ENCODE results near the gene TGFBR3. TPM values are rescaled to one million over a fixed set of nuclear protein-coding genes. Genes with fewer than 3 reads are reported as not detected.

Gene TGFBR3
- total and polyA plus RNA-seq, 2 experiments from 2014 or later, result 16.2 to 26.5 TPM

- Histone ChIP-seq H3F3A (ENCODE audit: insufficient read depth) (peaks cover 51% of the 10 kb centered on the region), H3K27ac (peak overlapping the region; percentile 100), H3K9ac (peak overlapping the region; percentile 91), H3K4me2 (ENCODE audit: unreplicated experiment) (peak overlapping the region; percentile 78), H3K4me3 (peak overlapping the region; percentile 15), H3K79me2 (ENCODE audit: insufficient read depth) (no peaks in the 10 kb centered on the region), H3K9me2 (ENCODE audit: insufficient read depth) (no peaks in the 10 kb centered on the region), H3K36me3 (ENCODE audit: low read depth) (peaks cover 4% of the 10 kb centered on the region; the same call in 1 of the 2 replicates), H3K9me3 (ENCODE audit: low read depth) (no peaks in the 10 kb centered on the region), H3K27me3 (replicated peaks; ENCODE audit: insufficient read depth) (no peaks in the 10 kb centered on the region), H2AFZ (peak overlapping the region; percentile 28; the same call in 1 of the 2 replicates), H4K20me1 (ENCODE audit: insufficient read depth) (no peaks in the 10 kb centered on the region), H3K4me1 (ENCODE audit: insufficient read depth) (peaks cover 56% of the 10 kb centered on the region)
- peak; percentile 57 for DNase-seq
- no peak for TF ChIP-seq EZH2phosphoT487 (IDR thresholded peaks at IDR 0.05; ENCODE audit: insufficient read depth, low read depth)
- TF ChIP-seq EZH2 (IDR thresholded peaks at IDR 0.05; ENCODE audit: insufficient read depth, poor library complexity, severe bottlenecking), result no peak
- in situ Hi-C loops (cut with MboI), result no loop called here
- 40 to 48% methylated on average over 4 of the region's 4 CpGs for WGBS, 2 experiments (ENCODE audit: low coverage in 1 of 2, low lambda C conversion rate in 2 of 2, missing lambda C conversion rate in 2 of 2)
Observed at GRCh38 chr1:91701472-91701869, 184.5 kb downstream of the TGFBR3 start.

GRCh38 chr1:91700771-91701471 is 185.0 kb downstream of the TGFBR3 start:
- Histone ChIP-seq H3K27me3 (replicated peaks; ENCODE audit: insufficient read depth) (no peaks in the 10 kb centered on the region), H3K27ac (peak overlapping the region; percentile 100), H3K79me2 (ENCODE audit: insufficient read depth) (no peaks in the 10 kb centered on the region), H3F3A (ENCODE audit: insufficient read depth) (peaks cover 52% of the 10 kb centered on the region), H3K4me3 (peak overlapping the region; percentile 57), H4K20me1 (ENCODE audit: insufficient read depth) (no peaks in the 10 kb centered on the region), H3K4me2 (ENCODE audit: unreplicated experiment) (peak overlapping the region; percentile 78), H3K36me3 (ENCODE audit: low read depth) (peaks cover 4% of the 10 kb centered on the region; the same call in 1 of the 2 replicates), H3K9me2 (ENCODE audit: insufficient read depth) (no peaks in the 10 kb centered on the region), H3K9ac (peak overlapping the region; percentile 91), H2AFZ (peak overlapping the region; percentile 28), H3K4me1 (ENCODE audit: insufficient read depth) (peaks cover 62% of the 10 kb centered on the region), H3K9me3 (ENCODE audit: low read depth) (no peaks in the 10 kb centered on the region)
- TF ChIP-seq EZH2 (IDR thresholded peaks at IDR 0.05; ENCODE audit: insufficient read depth, poor library complexity, severe bottlenecking) (no peak), EZH2phosphoT487 (IDR thresholded peaks at IDR 0.05; ENCODE audit: insufficient read depth, low read depth) (no peak)
- 2 to 4% methylated on average over 8 of the region's 8 CpGs for WGBS, 2 experiments (ENCODE audit: low coverage in 1 of 2, low lambda C conversion rate in 2 of 2, missing lambda C conversion rate in 2 of 2)
- in situ Hi-C loops (cut with MboI), result no loop called here
- peak; percentile 91 for DNase-seq

GRCh38 chr1:91700332-91700731 is 185.6 kb downstream of the TGFBR3 start:
- Histone ChIP-seq H3K79me2 (ENCODE audit: insufficient read depth) (no peaks in the 10 kb centered on the region), H3K4me2 (ENCODE audit: unreplicated experiment) (peak overlapping the region; percentile 78), H3K4me1 (ENCODE audit: insufficient read depth) (peaks cover 62% of the 10 kb centered on the region), H3K4me3 (peak overlapping the region; percentile 57), H3K9ac (peak overlapping the region; percentile 91), H3K27me3 (replicated peaks; ENCODE audit: insufficient read depth) (no peaks in the 10 kb centered on the region), H3K27ac (peak overlapping the region; percentile 100), H3K36me3 (ENCODE audit: low read depth) (peaks cover 7% of the 10 kb centered on the region), H3F3A (ENCODE audit: insufficient read depth) (peaks cover 52% of the 10 kb centered on the region), H3K9me2 (ENCODE audit: insufficient read depth) (no peaks in the 10 kb centered on the region), H4K20me1 (ENCODE audit: insufficient read depth) (no peaks in the 10 kb centered on the region), H2AFZ (no peak overlapping the region), H3K9me3 (ENCODE audit: low read depth) (no peaks in the 10 kb centered on the region)
- no peak for TF ChIP-seq EZH2phosphoT487 (IDR thresholded peaks at IDR 0.05; ENCODE audit: insufficient read depth, low read depth)
- no peak for TF ChIP-seq EZH2 (IDR thresholded peaks at IDR 0.05; ENCODE audit: insufficient read depth, poor library complexity, severe bottlenecking)
- in situ Hi-C loops (cut with MboI), result no loop called here
- WGBS, 2 experiments (ENCODE audit: low coverage in 1 of 2, low lambda C conversion rate in 2 of 2, missing lambda C conversion rate in 2 of 2), result 35 to 36% methylated on average over 2 of the region's 2 CpGs
- DNase-seq, result peak; percentile 88

GRCh38 chr1:91699339-91699974 is 186.5 kb downstream of the TGFBR3 start:
- H3K4me1 ChIP-seq (ENCODE audit: insufficient read depth), result peaks cover 62% of the 10 kb centered on the region
- no peaks in the 10 kb centered on the region for H3K27me3 ChIP-seq (replicated peaks; ENCODE audit: insufficient read depth)
- TF ChIP-seq EZH2 (IDR thresholded peaks at IDR 0.05; ENCODE audit: insufficient read depth, poor library complexity, severe bottlenecking), result no peak
- TF ChIP-seq EZH2phosphoT487 (IDR thresholded peaks at IDR 0.05; ENCODE audit: insufficient read depth, low read depth), result no peak
- H4K20me1 ChIP-seq (ENCODE audit: insufficient read depth), result no peaks in the 10 kb centered on the region
- H3K9me3 ChIP-seq (ENCODE audit: low read depth), result no peaks in the 10 kb centered on the region
- H3K9me2 ChIP-seq (ENCODE audit: insufficient read depth), result no peaks in the 10 kb centered on the region
- WGBS, 2 experiments (ENCODE audit: low coverage in 1 of 2, low lambda C conversion rate in 2 of 2, missing lambda C conversion rate in 2 of 2), result 0% methylated on average over 4 of the region's 4 CpGs
- peak; percentile 97 for DNase-seq
- no peak overlapping the region for H2AFZ ChIP-seq
- H3K27ac ChIP-seq, result peak overlapping the region; percentile 100
- H3K36me3 ChIP-seq (ENCODE audit: low read depth), result peaks cover 15% of the 10 kb centered on the region
- H3K4me3 ChIP-seq, result peak overlapping the region; percentile 57
- peak overlapping the region; percentile 78 for H3K4me2 ChIP-seq (ENCODE audit: unreplicated experiment)
- peak overlapping the region; percentile 91 for H3K9ac ChIP-seq
- in situ Hi-C loops (cut with MboI), result no loop called here
- no peaks in the 10 kb centered on the region for H3K79me2 ChIP-seq (ENCODE audit: insufficient read depth)
- H3F3A ChIP-seq (ENCODE audit: insufficient read depth), result peaks cover 56% of the 10 kb centered on the region

Data from GM23248 (cell line).